OCI-LY7 (cell line): ENCODE data around the gene POLR3H.

ENCODE experiments used
- EZH2phosphoT487 ChIP-seq: fragments of 200-600 bp; sonication (generic); IDR thresholded peaks from 2 replicates; pipeline ENCODE4 v1.6.1; 2018; ENCODE audit warnings: low read depth, borderline replicate concordance, mild to moderate bottlenecking, mixed run types, antibody characterized with exemption, low read length, moderate library complexity, mixed read lengths
- TF ChIP-seq, protein P1 (sequence below): fragments of 200-600 bp; sonication (generic); conservative IDR thresholded peaks from 2 replicates; pipeline ENCODE4 v1.5.1; 2014; ENCODE audit warnings: mild to moderate bottlenecking, antibody characterized with exemption, low read length, moderate library complexity, mixed read lengths

DNA sequence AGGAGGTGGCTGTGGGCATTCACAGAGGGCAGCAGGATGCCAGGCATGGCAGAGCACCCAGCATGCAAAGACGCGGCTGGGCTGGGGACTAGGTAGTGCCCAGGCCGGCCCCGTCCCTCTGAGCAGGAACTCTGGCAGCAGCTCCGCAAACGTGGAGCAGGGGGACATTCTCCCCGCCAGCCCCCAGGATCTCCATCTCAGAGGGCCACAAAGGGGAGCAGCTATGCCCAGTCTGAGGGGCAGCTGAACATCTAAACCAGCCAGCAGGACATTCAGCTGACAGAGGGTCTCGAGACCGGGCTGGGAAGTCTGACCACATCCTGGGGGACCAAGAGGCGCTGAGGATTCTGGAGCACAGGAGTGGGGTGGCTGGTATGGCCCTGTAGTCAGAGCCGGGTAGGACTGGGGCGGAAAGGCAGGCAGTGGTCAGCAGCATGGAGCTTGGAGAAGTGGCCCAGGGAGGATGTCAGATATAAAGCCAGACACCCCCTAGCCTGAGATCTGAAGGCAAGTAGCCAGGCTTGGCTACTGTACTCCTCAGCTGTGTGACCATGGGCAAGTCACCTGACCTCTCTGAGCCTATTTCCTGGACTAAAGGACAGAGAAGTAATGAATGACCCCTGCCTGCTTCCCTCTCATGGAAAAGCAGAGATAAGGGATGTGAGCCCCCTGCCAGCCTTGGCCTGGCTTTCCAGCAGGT is 35.2 kb upstream of the POLR3H start:
- TF ChIP-seq, protein P1, sequence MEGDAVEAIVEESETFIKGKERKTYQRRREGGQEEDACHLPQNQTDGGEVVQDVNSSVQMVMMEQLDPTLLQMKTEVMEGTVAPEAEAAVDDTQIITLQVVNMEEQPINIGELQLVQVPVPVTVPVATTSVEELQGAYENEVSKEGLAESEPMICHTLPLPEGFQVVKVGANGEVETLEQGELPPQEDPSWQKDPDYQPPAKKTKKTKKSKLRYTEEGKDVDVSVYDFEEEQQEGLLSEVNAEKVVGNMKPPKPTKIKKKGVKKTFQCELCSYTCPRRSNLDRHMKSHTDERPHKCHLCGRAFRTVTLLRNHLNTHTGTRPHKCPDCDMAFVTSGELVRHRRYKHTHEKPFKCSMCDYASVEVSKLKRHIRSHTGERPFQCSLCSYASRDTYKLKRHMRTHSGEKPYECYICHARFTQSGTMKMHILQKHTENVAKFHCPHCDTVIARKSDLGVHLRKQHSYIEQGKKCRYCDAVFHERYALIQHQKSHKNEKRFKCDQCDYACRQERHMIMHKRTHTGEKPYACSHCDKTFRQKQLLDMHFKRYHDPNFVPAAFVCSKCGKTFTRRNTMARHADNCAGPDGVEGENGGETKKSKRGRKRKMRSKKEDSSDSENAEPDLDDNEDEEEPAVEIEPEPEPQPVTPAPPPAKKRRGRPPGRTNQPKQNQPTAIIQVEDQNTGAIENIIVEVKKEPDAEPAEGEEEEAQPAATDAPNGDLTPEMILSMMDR = no peak
- TF ChIP-seq EZH2phosphoT487 = no peak
